H1 (cell line): ENCODE measurements around the gene PPP1CC. TPM values are rescaled to one million over a fixed set of nuclear protein-coding genes. Genes with fewer than 3 reads are reported as not detected.

Source experiments
- CTCF ChIA-PET: fragments of 300-600 bp; sonication (Branson Sonifier 250); formaldehyde crosslinking; loops from one replicate; lab custom pipeline; 2021; ENCODE audit not compliant: partially characterized antibody; lab: Charles Lee
- POLR2A ChIA-PET: fragments of 300-600 bp; sonication (Branson Sonifier 250); formaldehyde crosslinking; loops from one replicate; lab custom pipeline; 2021; ENCODE audit warnings: inconsistent platforms; ENCODE audit not compliant: partially characterized antibody; lab: Charles Lee
- DNase-seq, 2 experiments: peaks; one replicate each; pipeline versions ENCODE4 v3.0.0 to v3.0.0-alpha.2; 2010 to 2022; ENCODE audit warnings: low spot score in 2 of 2, low read depth in 1 of 2, mixed read lengths in 1 of 2
- FAIRE-seq: peaks from 2 replicates; lab custom pipeline; 2011; peaks lifted over from hg19 to GRCh38; lab: Jason Lieb, UNC
- H2AFZ ChIP-seq: 2 replicates; pipeline ENCODE4 v1.8.1; 2012; ENCODE audit warnings: low read length, inconsistent platforms
- H2AK5ac ChIP-seq: 2 replicates; pipeline ENCODE4 v1.6.1; 2013; ENCODE audit warnings: low read depth, low read length
- H2BK120ac ChIP-seq: replicated peaks from 2 replicates; pipeline ENCODE3; 2013; ENCODE audit warnings: low read depth, low read length, inconsistent platforms
- H2BK12ac ChIP-seq: 2 replicates; pipeline ENCODE4 v1.6.1; 2013; ENCODE audit warnings: low read depth, low read length
- H2BK15ac ChIP-seq: 2 replicates; pipeline ENCODE4 v1.6.1; 2013; ENCODE audit warnings: low read length
- H2BK20ac ChIP-seq: 2 replicates; pipeline ENCODE4 v1.6.1; 2013; ENCODE audit warnings: low read length
- H2BK5ac ChIP-seq: 2 replicates; pipeline ENCODE4 v1.6.1; 2013; ENCODE audit warnings: low read depth, low read length
- H3K14ac ChIP-seq: 2 replicates; pipeline ENCODE4 v1.6.1; 2013; ENCODE audit warnings: inconsistent platforms; ENCODE audit not compliant: insufficient read length
- H3K18ac ChIP-seq: 2 replicates; pipeline ENCODE4 v1.6.1; 2013; ENCODE audit warnings: low read length; ENCODE audit errors: extremely low read depth
- H3K23ac ChIP-seq: 2 replicates; pipeline ENCODE4 v1.6.1; 2013; ENCODE audit warnings: inconsistent platforms; ENCODE audit not compliant: insufficient read length
- H3K23me2 ChIP-seq: 2 replicates; pipeline ENCODE4 v1.6.1; 2013; ENCODE audit warnings: low read depth, low read length
- H3K27ac ChIP-seq: 2 replicates; pipeline ENCODE4 v1.6.1; 2011; ENCODE audit warnings: low read depth, low read length, inconsistent platforms
- H3K27me3 ChIP-seq, 4 experiments: replicated peaks in 1 of 4; 1 replicate in 1 of 4; 2 replicates in 3 of 4; pipeline versions ENCODE4 v1.6.1 to v1.8.1; 2011 to 2013; ENCODE audit warnings: low read length in 3 of 4, mild to moderate bottlenecking in 3 of 4, inconsistent platforms in 2 of 4, mixed read lengths in 2 of 4, moderate library complexity in 1 of 4; ENCODE audit not compliant: control insufficient read depth in 3 of 4, insufficient read depth in 3 of 4; ENCODE audit errors: extremely low read depth in 1 of 4
- H3K36me3 ChIP-seq, 4 experiments: 2 replicates each; pipeline versions ENCODE4 v1.6.1 to v1.8.1; 2011 to 2013; ENCODE audit warnings: mild to moderate bottlenecking in 4 of 4, low read length in 3 of 4, moderate library complexity in 2 of 4, control low read depth in 1 of 4, inconsistent platforms in 1 of 4; ENCODE audit not compliant: insufficient read depth in 4 of 4, control insufficient read depth in 2 of 4
- H3K4ac ChIP-seq: replicated peaks from 2 replicates; pipeline ENCODE3; 2013; ENCODE audit warnings: low read length, low read depth, mixed read lengths, inconsistent platforms; ENCODE audit not compliant: insufficient read length
- H3K4me1 ChIP-seq, 4 experiments: replicated peaks in 1 of 4; 1 replicate in 1 of 4; 2 replicates in 3 of 4; pipeline versions ENCODE4 v1.6.1 to v1.8.1; 2011 to 2013; ENCODE audit warnings: low read length in 3 of 4, inconsistent platforms in 2 of 4, mixed read lengths in 1 of 4; ENCODE audit not compliant: insufficient read depth in 4 of 4, control insufficient read depth in 3 of 4
- H3K4me2 ChIP-seq, 2 experiments: 2 replicates each; pipeline versions ENCODE4 v1.6.1 to v1.8.1; 2011 to 2013; ENCODE audit warnings: low read depth in 2 of 2, low read length in 2 of 2, control low read depth in 1 of 2, inconsistent platforms in 1 of 2, mild to moderate bottlenecking in 1 of 2; ENCODE audit not compliant: insufficient read depth in 1 of 2
- H3K4me3 ChIP-seq, 4 experiments: fragments of 200-600, 300-600 bp in 1 of 4; sonication (generic), shearing (Covaris generic), sonication (Bioruptor Twin) in 1 of 4; 2 replicates each; pipeline versions ENCODE4 v1.5.1 to v1.8.1; 2011 to 2016; ENCODE audit warnings: low read length in 4 of 4, low read depth in 3 of 4, control low read depth in 2 of 4, inconsistent platforms in 2 of 4, mild to moderate bottlenecking in 2 of 4, mixed read lengths in 1 of 4, moderate library complexity in 1 of 4; ENCODE audit not compliant: insufficient read depth in 2 of 4; ENCODE audit errors: extremely low read depth in 1 of 4
- H3K56ac ChIP-seq: replicated peaks from 2 replicates; pipeline ENCODE3; 2013; ENCODE audit warnings: low read depth, mild to moderate bottlenecking, mixed read lengths, low read length, inconsistent platforms; ENCODE audit not compliant: insufficient read length
- H3K79me1 ChIP-seq: 2 replicates; pipeline ENCODE4 v1.6.1; 2013; ENCODE audit warnings: low read depth, low read length, control low read depth
- H3K79me2 ChIP-seq, 2 experiments: 2 replicates each; pipeline versions ENCODE4 v1.6.1 to v1.8.1; 2012 to 2013; ENCODE audit warnings: low read length in 2 of 2, mild to moderate bottlenecking in 2 of 2, inconsistent platforms in 1 of 2; ENCODE audit not compliant: insufficient read depth in 2 of 2, control insufficient read depth in 1 of 2
- H3K9ac ChIP-seq, 4 experiments: replicated peaks in 1 of 4; 1 replicate in 1 of 4; 2 replicates in 3 of 4; pipeline versions ENCODE4 v1.6.1 to v1.8.1; 2011 to 2013; ENCODE audit warnings: low read depth in 3 of 4, low read length in 3 of 4, control low read depth in 2 of 4, mild to moderate bottlenecking in 2 of 4, moderate library complexity in 2 of 4, inconsistent platforms in 1 of 4; ENCODE audit errors: extremely low read depth in 1 of 4
- H3K9me3 ChIP-seq, 2 experiments: 2 replicates each; pipeline versions ENCODE4 v1.6.1 to v1.8.1; 2012 to 2013; ENCODE audit warnings: mild to moderate bottlenecking in 2 of 2, moderate library complexity in 2 of 2, control low read depth in 1 of 2, inconsistent platforms in 1 of 2, low read depth in 1 of 2, low read length in 1 of 2, mixed read lengths in 1 of 2; ENCODE audit not compliant: insufficient read depth in 2 of 2
- H4K20me1 ChIP-seq, 2 experiments: replicated peaks in 1 of 2; 2 replicates each; pipeline versions ENCODE3 to v1.8.1; 2011 to 2013; ENCODE audit warnings: inconsistent platforms in 2 of 2, low read length in 2 of 2, mild to moderate bottlenecking in 1 of 2; ENCODE audit not compliant: insufficient read depth in 2 of 2, control insufficient read depth in 1 of 2
- H4K5ac ChIP-seq: 2 replicates; pipeline ENCODE4 v1.6.1; 2013; ENCODE audit warnings: low read length, low read depth, mixed read lengths, inconsistent platforms; ENCODE audit not compliant: insufficient read length
- H4K8ac ChIP-seq: 2 replicates; pipeline ENCODE4 v1.8.0; 2013; ENCODE audit warnings: mild to moderate bottlenecking, moderate library complexity, low read length, inconsistent platforms; ENCODE audit not compliant: insufficient read depth; ENCODE audit errors: extremely low read depth
- H4K91ac ChIP-seq: replicated peaks from 2 replicates; pipeline ENCODE3; 2013; ENCODE audit warnings: low read length, mixed read lengths, inconsistent platforms; ENCODE audit not compliant: insufficient read length
- ASH2L ChIP-seq: fragments of 200-600, 300-600 bp; sonication (generic); IDR thresholded peaks from one replicate; pipeline ENCODE4 v1.7.1; 2017; ENCODE audit warnings: low read length
- ATF3 ChIP-seq: IDR thresholded peaks from 2 replicates; pipeline ENCODE4 v1.6.1; 2011; ENCODE audit warnings: low read depth, mild to moderate bottlenecking, low read length; ENCODE audit not compliant: insufficient read depth
- CEBPB ChIP-seq: IDR thresholded peaks from 2 replicates; pipeline ENCODE4 v1.6.1; 2012; ENCODE audit warnings: low read depth, low read length
- MAFK ChIP-seq: IDR thresholded peaks from 2 replicates; pipeline ENCODE4 v1.6.1; 2012; ENCODE audit warnings: low read depth, mild to moderate bottlenecking, improper control_type of control experiment, low read length
- SUZ12 ChIP-seq: fragments of 200-600 bp; sonication (generic); IDR thresholded peaks from 2 replicates; pipeline ENCODE4 v1.6.1; 2012; ENCODE audit warnings: mild to moderate bottlenecking, inconsistent platforms, low read length, moderate library complexity, mixed read lengths
- WGBS, 2 experiments: shearing (Covaris generic) in 1 of 2; methylation state at CpG; one replicate each; pipeline versions ENCODE4 v1.1.6 to v1.1.7; 2013 to 2015; ENCODE audit warnings: low lambda C conversion rate in 2 of 2, mixed read lengths in 2 of 2, inconsistent platforms in 1 of 2, low coverage in 1 of 2, missing lambda C conversion rate in 1 of 2; ENCODE audit not compliant: insufficient replicate concordance in 2 of 2, insufficient coverage in 1 of 2, insufficient read length in 1 of 2; ENCODE audit errors: extremely low coverage in 1 of 2, missing lambda C conversion rate in 1 of 2; 5-methylcytosine and 5-hydroxymethylcytosine counted together
- polyA plus RNA-seq, 7 experiments: library from polyadenylated mRNA; depleted of rRNA in 3 of 7; stranded (reverse) in 5 of 7; unstranded in 2 of 7; fragments of >200 nt in 5 of 7; fragments of 200-250 nt in 2 of 7; gene quantifications; 1 replicate in 5 of 7; 2 replicates in 1 of 7; 4 replicates in 1 of 7; pipeline versions ENCODE4 v1.2.1 to v1.2.3, GENCODE V29; 2011 to 2013; ENCODE audit warnings: missing spikeins in 2 of 7, mixed read lengths in 2 of 7
- total RNA-seq: library from RNA; stranded (reverse); fragmentation: NEBNext Ultra II Directional; extraction: Animal tissue kit (Norgen Biotek cat#: 25700); gene quantifications from 2 replicates; pipeline ENCODE4 v1.2.1, GENCODE V29; 2021

The PPP1CC gene
- total and polyA plus RNA-seq, 2 of the 8 experiments (the other 6 are each of a cell fraction or from before 2014, with no cell fraction given): 193 to 350 TPM

GRCh38 chr12:110705309-110705708 lies 37.4 kb downstream of the PPP1CC start:
- Histone ChIP-seq H3K27me3 (no peaks in the 10 kb centered on the region), H2AK5ac (no peak overlapping the region), H3K79me2 (no peaks in the 10 kb centered on the region), H4K8ac (no peak overlapping the region), H2BK120ac (no peak overlapping the region), H3K4me3 (no peak overlapping the region), H3K9ac (no peak overlapping the region), H3K4me2 (no peak overlapping the region), H2BK15ac (no peak overlapping the region), H2BK12ac (no peak overlapping the region), H4K20me1 (no peaks in the 10 kb centered on the region), H3K14ac (no peak overlapping the region), H3K79me1 (no peaks in the 10 kb centered on the region), H3K56ac (no peak overlapping the region), H3K23me2 (no peaks in the 10 kb centered on the region), H3K36me3 (no peaks in the 10 kb centered on the region), H3K4me1 (no peaks in the 10 kb centered on the region), H3K27ac (no peak overlapping the region), H3K9me3 (no peaks in the 10 kb centered on the region), H2BK20ac (no peak overlapping the region), H2AFZ (no peak overlapping the region), H3K18ac (no peak overlapping the region), H4K5ac (no peak overlapping the region), H2BK5ac (no peak overlapping the region), H4K91ac (no peak overlapping the region), H3K23ac (no peak overlapping the region), H3K4ac (no peak overlapping the region)
- CTCF ChIA-PET: interaction anchor here (0.6 to 1.7 kb wide), 21 partner anchors 8 to 567 kb away, joined by 3 to 12 read pairs (median 3); partner anchors contain the start of genes CCDC63 and HVCN1
- POLR2A ChIA-PET: interaction anchor here (0.9 to 1.1 kb wide), 2 partner anchors 15 to 119 kb away, joined by 3 to 5 read pairs; no protein-coding TSS in a partner anchor
- 71% methylated on average over 3 of the region's 3 CpGs; no CpG with 5 or more reads in 1 of the 2 experiments for WGBS, 2 experiments
- no peak for TF ChIP-seq ATF3
- no peak for TF ChIP-seq MAFK
- TF ChIP-seq CEBPB: no peak
- TF ChIP-seq SUZ12: no peak
- TF ChIP-seq ASH2L: no peak
- FAIRE-seq: no peak
- no peak for DNase-seq
